GM18498 (cell line): Measurements from ENCODE around the gene CELSR1.
"Not testable (repeated sequence)": the region's sequence is repeated elsewhere in the genome, so short reads cannot be mapped to it uniquely, and the experiment has no call there.

Source experiments
- ATAC-seq: cut with Tn5 transposase; IDR thresholded peaks from one replicate; pipeline ENCODE4 v1.9.1; 2021; ENCODE audit warnings: mild to moderate bottlenecking, moderate library complexity; ENCODE audit not compliant: unreplicated experiment

Gene CELSR1

DNA sequence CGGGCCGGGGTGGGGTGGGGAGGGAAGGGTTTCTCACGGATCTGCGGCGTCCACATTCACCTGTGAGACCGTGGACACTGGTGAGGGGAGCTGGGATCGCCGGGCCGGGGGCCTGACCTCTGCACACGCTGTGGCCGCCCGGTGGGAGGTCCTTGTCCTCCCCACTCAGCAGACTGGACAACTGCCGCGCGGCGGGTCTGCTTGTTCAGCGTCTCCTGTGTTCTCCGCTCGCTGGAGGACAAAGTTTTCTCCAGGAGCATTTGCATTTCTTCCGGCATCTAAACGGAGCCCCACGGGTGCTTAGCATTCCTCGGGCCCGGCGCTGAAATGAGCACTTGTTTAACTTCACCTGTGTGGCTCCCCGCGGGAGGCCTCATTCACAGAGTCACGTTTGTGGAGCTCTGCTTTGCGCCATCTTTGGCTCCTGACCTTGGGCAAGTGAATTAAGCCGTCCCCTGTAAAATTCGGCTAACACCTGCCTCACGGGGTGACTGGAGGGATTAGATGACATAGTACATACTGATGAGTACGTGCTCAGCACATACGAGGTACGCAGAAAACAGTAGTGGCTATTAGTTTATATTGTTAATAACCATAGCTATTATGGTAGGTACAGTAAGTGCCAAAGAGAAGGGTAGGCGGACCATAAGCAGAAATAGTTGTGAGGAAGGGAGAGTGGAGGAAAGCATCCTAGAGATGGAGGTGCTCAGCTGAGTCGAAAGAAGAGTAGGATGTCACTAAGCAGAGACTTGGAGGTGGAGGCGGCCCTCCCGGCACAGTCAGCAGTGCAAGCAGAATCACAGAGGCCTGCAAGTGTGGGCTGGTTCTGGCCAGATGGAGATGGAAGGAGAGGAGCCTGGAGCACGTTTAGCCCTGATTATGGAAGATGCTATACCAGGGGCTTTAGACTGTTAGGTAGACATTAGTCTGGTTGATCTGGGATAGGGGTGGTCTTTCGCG, 201.0 kb downstream of the CELSR1 start:
- peak; percentile 21 for ATAC-seq

DNA sequence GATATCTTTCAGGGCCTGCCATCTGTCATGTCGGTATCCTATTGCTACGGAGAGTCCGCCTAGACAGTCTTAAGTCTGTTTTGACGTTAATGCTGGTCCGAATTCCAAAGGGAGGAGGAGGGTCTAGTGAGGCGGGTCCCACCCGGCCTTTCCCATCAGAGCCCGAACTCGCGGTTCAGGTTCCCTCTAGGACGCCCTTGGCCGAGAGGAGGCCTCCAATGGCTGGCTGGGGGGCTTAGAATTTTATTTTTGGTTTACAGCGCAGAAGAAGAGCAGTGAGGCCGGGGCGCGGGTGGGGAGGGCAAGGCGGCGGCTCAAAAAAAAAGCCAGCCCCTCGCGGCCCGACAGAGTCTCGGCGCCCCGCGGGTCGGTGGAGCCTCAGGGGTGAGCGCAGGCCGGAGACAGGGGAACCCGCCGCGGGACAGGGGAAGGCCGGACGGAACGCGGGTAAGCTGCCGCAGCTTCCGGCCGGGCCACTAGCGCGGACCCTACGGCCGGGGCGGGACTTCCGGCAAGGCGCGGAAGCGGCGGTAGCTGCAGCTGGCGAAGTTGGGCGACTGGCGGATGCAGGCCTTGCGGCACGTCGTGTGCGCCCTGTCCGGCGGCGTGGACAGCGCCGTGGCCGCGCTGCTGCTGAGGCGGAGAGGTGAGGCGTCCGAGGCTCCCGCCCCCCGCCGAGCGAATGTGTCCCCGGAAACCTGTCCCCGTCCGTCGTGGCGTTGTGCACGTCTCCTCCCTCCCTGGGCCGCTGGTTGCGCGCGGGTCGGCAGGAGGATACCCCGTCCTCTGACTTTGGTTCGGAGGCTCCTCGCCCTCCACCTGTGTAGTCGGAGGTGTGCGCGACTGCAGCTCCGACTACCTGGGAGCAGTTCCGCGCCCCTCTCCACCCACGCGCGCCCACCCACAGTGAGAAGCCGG, 202.0 kb downstream of the CELSR1 start, which contains the start of gene TRMU:
TRMU (plus strand) TSS at position 514 of the 918 bp plus-strand sequence; CDS start at position 565, 51 bp downstream.
- peak; percentile 88 for ATAC-seq

DNA sequence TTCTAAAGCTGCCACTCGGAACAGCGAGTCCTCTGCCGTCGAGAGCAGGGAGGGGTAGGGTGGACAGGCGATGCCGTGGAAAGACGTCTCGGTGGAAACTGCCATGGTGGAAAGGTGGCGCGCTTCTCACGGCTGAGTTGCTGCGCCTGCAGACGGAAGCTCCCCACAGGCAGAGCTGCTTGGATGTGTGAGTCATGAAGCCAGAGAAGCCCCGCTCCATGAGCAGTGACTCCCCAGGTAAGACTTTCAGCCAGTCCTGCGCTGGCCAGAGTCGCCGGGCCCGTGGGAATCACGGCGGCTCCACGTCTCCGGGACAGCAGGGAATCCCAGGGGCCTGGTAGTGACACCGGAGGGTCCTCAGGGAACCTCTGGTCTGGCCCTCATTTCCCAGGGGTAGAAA, 205.9 kb downstream of the CELSR1 start:
- no peak for ATAC-seq

DNA sequence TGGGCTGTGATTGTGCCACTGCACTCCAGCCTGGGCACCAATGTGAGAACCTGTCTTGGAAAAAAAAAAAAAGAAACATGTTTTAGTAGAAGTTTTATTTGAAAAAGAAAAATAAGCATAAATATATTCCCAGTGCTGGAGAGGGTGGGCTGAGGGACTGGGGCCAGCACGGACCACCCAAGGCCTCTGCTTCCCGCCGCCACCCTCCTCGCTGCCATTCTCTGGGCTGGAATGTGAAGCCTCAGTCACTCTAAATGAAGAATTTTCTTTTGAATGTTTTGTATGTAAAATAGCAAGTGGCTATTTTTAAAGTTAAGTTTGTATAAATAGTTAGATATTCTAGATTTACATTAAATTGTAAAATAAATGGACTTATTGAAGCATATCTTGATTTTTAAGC, 207.0 kb downstream of the CELSR1 start:
- no peak for ATAC-seq

DNA sequence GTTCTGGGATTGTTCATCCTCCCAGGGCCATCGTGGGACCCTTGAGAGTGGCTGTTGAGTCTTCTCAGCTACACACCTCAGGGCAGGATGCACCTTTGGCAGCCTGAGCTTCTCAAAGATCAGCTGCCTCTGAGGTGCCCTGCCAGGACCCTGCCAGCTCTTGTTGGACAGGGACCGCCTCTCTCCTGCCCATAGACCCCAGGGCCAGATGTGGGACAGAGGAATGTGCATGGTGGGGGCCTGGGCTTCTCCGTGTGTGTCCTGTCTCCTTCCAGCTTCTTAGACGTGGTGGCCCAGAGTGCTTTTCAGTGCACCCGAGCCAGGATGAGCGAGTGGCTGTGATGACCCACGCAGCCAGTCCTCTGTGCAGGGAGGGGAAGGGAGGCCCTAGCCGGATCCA, 207.8 kb downstream of the CELSR1 start:
- no peak for ATAC-seq

GRCh38 chr22:46328797-46329196, 208.6 kb downstream of the CELSR1 start:
- no peak for ATAC-seq

DNA sequence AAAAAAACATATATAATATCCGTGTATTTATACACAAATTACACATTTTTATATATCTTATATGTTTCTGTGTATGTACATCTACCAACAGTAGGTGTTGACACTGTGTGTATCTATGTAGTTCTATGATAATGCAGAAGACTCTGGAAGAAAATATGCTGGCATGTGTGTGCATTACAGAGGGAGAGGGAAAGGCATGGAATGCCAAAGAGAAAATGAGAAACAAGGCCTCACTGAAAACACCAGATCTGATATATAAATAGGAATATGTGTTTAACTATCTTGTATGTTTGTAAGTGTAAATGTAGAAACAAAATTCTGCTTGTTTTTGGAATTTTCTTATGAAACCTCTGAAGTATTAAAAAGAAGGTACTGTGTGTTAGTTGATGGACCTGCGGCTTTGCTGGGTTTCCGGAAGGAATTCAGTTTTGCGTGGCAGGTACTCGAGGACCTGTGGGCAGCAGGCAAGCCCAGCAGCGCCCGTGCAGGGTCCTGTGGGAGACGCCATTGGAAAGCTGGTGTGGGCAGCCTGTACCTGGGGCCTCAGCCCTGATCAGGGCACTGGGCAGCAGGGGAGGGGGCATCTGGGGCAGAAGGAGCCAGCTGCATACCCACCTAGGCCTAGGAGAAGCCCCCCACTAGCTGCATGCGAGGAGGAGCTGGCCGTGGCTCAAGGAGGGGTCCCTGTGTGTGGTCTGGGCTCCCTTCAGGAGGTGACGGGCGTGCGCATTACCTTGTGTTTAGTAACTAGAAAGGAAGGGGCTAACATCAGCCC, 209.5 kb downstream of the CELSR1 start:
- no peak for ATAC-seq

DNA sequence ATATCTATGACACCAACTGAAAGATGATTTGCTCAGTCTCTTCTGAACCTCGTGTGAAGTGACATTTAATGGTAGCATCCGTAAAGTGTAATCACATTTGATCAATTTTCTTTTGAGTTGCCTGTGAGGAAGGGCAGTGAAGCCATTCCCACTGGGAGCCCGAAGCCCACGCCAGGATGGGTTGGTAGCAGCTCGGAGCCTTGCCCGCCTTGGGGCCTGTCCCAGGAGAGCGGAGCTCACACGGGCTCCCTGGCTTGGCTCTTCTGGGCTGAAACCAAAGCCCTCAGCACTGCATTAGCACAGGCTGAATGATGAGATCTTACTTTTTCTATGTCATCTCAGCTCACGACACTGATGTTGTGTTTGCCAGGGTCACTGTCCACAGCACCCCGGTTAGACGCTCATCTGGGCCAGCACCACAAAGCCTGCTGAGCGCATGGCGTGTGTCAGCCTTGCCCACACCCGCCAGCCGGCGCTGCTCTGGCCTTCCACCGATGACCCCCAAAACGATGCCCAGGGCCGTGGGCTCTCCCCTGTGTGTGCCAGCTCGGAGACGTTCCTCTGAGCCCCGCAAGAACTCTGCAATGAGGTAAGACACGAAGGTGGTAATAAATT, 211.2 kb downstream of the CELSR1 start:
- ATAC-seq, result no peak

- no peak for ATAC-seq
Observed at GRCh38 chr22:46323162-46323561, 214.3 kb downstream of the CELSR1 start.

DNA sequence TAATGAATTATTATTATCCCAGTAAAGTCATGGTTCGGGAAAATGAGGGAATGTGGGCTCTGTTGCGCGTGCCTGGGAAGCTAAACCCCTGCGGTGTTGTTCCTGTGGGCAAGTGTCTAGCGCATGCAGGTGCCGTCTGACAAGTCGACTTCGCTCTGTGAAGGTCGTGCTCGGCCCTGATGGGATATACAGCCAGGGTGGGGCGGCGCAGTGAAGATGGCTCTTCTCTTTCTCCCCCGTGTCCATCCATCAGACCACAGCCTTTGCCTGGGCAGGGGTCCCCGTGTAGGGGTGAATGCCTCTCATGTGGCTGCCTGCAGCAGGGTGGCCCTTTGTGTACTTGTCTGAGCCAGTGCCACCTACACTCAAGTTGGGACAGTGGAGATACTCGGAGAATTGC, 214.7 kb downstream of the CELSR1 start:
- no peak for ATAC-seq

DNA sequence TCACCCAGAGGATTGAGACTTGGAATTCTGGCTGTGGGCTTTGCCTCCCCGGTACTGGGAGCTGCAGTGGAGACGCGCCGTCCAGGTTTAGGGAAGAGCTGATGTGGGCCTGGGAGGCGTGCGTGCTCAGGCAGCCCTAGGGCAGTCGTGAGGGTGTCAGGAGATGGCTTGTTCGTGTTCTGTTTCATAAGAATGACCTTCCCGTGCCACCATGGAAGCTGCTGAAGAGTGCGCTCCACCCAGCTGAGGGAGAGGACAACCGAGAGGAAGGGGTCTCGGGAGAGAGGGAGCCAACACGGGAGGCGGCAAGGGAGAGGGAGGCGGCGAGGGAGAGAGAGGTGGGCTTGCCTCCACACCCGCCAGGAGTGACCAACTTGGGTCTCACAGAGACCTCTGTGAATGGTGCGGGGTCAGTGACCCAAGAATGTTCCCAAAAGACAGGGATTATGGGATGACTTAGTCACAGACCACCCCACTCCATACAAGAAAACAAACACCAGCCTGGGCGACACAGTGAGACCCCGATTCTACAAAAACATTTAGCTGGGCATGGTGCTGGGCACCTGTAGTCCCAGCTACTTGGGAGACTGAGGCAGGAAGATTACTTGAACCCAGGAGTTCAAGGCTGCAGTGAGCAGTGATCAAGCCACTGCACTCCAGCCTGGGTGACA, 216.6 kb downstream of the CELSR1 start:
- no peak for ATAC-seq

DNA sequence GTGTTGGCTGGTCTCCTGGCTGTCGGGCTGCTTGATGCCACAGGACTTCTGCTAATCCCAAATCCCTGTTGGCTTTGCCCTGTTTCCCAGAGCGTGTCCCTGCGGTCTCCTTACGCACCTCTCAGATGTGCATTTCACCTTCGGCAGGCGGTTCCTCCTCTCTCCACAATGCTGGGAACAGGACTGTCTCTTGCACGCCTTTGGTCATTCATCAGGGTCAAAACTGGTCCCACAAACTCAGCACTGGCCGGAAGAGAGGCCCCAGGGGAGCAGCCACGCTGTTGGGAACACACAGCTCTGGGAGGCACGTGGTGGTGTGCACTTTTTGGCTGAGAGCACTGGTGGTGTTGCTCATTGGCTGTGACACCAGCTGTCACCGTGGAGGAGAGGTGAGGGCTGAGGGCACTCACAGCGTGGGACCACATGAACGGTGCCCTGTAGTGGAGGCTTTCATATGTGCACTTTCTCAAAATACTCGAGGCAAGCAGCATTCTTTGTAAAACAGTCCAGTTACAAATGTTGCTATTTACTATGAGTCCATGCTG, 217.2 kb downstream of the CELSR1 start:
- no peak for ATAC-seq

GRCh38 chr22:46319319-46319718, 218.1 kb downstream of the CELSR1 start:
- ATAC-seq, result no peak

DNA sequence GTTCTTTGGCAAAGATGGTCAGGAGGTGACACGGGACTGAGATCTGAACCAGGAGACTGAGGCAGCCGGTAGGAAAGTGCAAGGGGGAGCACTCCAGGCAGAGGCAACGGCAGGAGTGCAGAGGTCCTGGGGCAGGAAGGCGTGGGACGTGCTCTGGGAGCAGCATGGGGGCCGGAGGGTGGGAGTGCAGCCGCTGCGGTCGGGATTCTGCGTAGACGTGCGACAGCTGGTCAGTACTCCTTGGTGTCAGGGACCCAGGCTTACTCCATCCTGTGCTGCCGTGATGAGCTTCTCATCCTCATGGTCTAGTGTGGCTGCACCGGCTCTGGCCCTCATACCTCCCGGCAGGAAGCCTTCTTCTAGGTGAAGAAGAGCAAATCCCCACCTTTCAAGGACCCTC, 218.8 kb downstream of the CELSR1 start:
- ATAC-seq, result no peak

- no peak for ATAC-seq
Observed at GRCh38 chr22:46317646-46318045, 219.8 kb downstream of the CELSR1 start.

DNA sequence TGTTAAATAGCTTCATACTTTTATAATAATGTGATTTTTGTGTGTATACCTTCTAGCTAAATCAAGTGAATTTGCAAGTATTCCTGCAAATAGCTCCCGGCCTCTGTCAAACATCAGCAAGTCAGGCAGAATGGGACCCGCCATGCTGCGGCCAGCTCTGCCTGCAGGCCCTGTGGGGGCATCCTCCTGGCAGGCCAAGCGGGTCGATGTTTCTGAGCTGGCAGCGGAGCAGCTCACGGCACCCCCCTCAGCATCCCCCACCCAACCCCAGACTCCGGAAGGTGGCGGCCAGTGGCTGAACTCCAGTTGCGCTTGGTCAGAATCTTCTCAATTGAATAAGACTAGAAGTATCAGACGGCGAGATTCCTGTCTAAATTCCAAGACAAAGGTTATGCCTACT, 221.4 kb downstream of the CELSR1 start:
- no peak for ATAC-seq

- ATAC-seq, result not testable (repeated sequence)
Observed at GRCh38 chr22:46312848-46313247, 224.6 kb downstream of the CELSR1 start.

DNA sequence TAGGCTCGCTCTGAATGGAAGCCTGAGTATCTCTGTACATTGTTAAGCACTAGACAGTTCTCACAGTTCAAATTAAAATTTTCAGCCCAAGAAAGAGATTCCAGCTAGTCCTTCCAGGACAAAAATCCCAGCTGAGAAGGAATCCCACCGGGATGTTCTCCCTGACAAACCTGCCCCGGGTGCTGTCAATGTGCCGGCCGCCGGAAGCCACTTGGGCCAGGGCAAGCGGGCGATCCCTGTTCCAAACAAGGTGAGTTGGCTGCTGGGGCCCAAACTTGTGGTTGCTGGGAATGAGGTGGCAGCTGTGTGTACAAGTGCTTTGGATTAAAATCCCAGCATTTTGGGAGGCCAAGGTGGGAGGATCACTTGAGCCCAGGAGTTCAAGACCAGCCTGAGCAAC, 225.4 kb downstream of the CELSR1 start:
- no peak for ATAC-seq
